H1 (cell line): ENCODE results near the gene IER5. TPM values are rescaled to one million over a fixed set of nuclear protein-coding genes. Genes with fewer than 3 reads are reported as not detected.

Source experiments
- CTCF ChIA-PET: fragments of 300-600 bp; sonication (Branson Sonifier 250); formaldehyde crosslinking; loops from one replicate; lab custom pipeline; 2021; ENCODE audit not compliant: partially characterized antibody; lab: Charles Lee
- POLR2A ChIA-PET: fragments of 300-600 bp; sonication (Branson Sonifier 250); formaldehyde crosslinking; loops from one replicate; lab custom pipeline; 2021; ENCODE audit warnings: inconsistent platforms; ENCODE audit not compliant: partially characterized antibody; lab: Charles Lee
- DNase-seq, 2 experiments: peaks; one replicate each; pipeline versions ENCODE4 v3.0.0 to v3.0.0-alpha.2; 2010 to 2022; ENCODE audit warnings: low spot score in 2 of 2, low read depth in 1 of 2, mixed read lengths in 1 of 2
- FAIRE-seq: peaks from 2 replicates; lab custom pipeline; 2011; peaks lifted over from hg19 to GRCh38; lab: Jason Lieb, UNC
- H2AFZ ChIP-seq: 2 replicates; pipeline ENCODE4 v1.8.1; 2012; ENCODE audit warnings: low read length, inconsistent platforms
- H2AK5ac ChIP-seq: 2 replicates; pipeline ENCODE4 v1.6.1; 2013; ENCODE audit warnings: low read depth, low read length
- H2BK120ac ChIP-seq: replicated peaks from 2 replicates; pipeline ENCODE3; 2013; ENCODE audit warnings: low read depth, low read length, inconsistent platforms
- H2BK12ac ChIP-seq: 2 replicates; pipeline ENCODE4 v1.6.1; 2013; ENCODE audit warnings: low read depth, low read length
- H2BK15ac ChIP-seq: 2 replicates; pipeline ENCODE4 v1.6.1; 2013; ENCODE audit warnings: low read length
- H2BK20ac ChIP-seq: 2 replicates; pipeline ENCODE4 v1.6.1; 2013; ENCODE audit warnings: low read length
- H2BK5ac ChIP-seq: 2 replicates; pipeline ENCODE4 v1.6.1; 2013; ENCODE audit warnings: low read depth, low read length
- H3K14ac ChIP-seq: 2 replicates; pipeline ENCODE4 v1.6.1; 2013; ENCODE audit warnings: inconsistent platforms; ENCODE audit not compliant: insufficient read length
- H3K18ac ChIP-seq: 2 replicates; pipeline ENCODE4 v1.6.1; 2013; ENCODE audit warnings: low read length; ENCODE audit errors: extremely low read depth
- H3K23ac ChIP-seq: 2 replicates; pipeline ENCODE4 v1.6.1; 2013; ENCODE audit warnings: inconsistent platforms; ENCODE audit not compliant: insufficient read length
- H3K23me2 ChIP-seq: 2 replicates; pipeline ENCODE4 v1.6.1; 2013; ENCODE audit warnings: low read depth, low read length
- H3K27ac ChIP-seq: 2 replicates; pipeline ENCODE4 v1.6.1; 2011; ENCODE audit warnings: low read depth, low read length, inconsistent platforms
- H3K27me3 ChIP-seq, 4 experiments: replicated peaks in 1 of 4; 1 replicate in 1 of 4; 2 replicates in 3 of 4; pipeline versions ENCODE4 v1.6.1 to v1.8.1; 2011 to 2013; ENCODE audit warnings: low read length in 3 of 4, mild to moderate bottlenecking in 3 of 4, inconsistent platforms in 2 of 4, mixed read lengths in 2 of 4, moderate library complexity in 1 of 4; ENCODE audit not compliant: control insufficient read depth in 3 of 4, insufficient read depth in 3 of 4; ENCODE audit errors: extremely low read depth in 1 of 4
- H3K36me3 ChIP-seq, 4 experiments: 2 replicates each; pipeline versions ENCODE4 v1.6.1 to v1.8.1; 2011 to 2013; ENCODE audit warnings: mild to moderate bottlenecking in 4 of 4, low read length in 3 of 4, moderate library complexity in 2 of 4, control low read depth in 1 of 4, inconsistent platforms in 1 of 4; ENCODE audit not compliant: insufficient read depth in 4 of 4, control insufficient read depth in 2 of 4
- H3K4ac ChIP-seq: replicated peaks from 2 replicates; pipeline ENCODE3; 2013; ENCODE audit warnings: low read length, low read depth, mixed read lengths, inconsistent platforms; ENCODE audit not compliant: insufficient read length
- H3K4me1 ChIP-seq, 4 experiments: replicated peaks in 1 of 4; 1 replicate in 1 of 4; 2 replicates in 3 of 4; pipeline versions ENCODE4 v1.6.1 to v1.8.1; 2011 to 2013; ENCODE audit warnings: low read length in 3 of 4, inconsistent platforms in 2 of 4, mixed read lengths in 1 of 4; ENCODE audit not compliant: insufficient read depth in 4 of 4, control insufficient read depth in 3 of 4
- H3K4me2 ChIP-seq, 2 experiments: 2 replicates each; pipeline versions ENCODE4 v1.6.1 to v1.8.1; 2011 to 2013; ENCODE audit warnings: low read depth in 2 of 2, low read length in 2 of 2, control low read depth in 1 of 2, inconsistent platforms in 1 of 2, mild to moderate bottlenecking in 1 of 2; ENCODE audit not compliant: insufficient read depth in 1 of 2
- H3K4me3 ChIP-seq, 4 experiments: fragments of 200-600, 300-600 bp in 1 of 4; sonication (generic), shearing (Covaris generic), sonication (Bioruptor Twin) in 1 of 4; 2 replicates each; pipeline versions ENCODE4 v1.5.1 to v1.8.1; 2011 to 2016; ENCODE audit warnings: low read length in 4 of 4, low read depth in 3 of 4, control low read depth in 2 of 4, inconsistent platforms in 2 of 4, mild to moderate bottlenecking in 2 of 4, mixed read lengths in 1 of 4, moderate library complexity in 1 of 4; ENCODE audit not compliant: insufficient read depth in 2 of 4; ENCODE audit errors: extremely low read depth in 1 of 4
- H3K56ac ChIP-seq: replicated peaks from 2 replicates; pipeline ENCODE3; 2013; ENCODE audit warnings: low read depth, mild to moderate bottlenecking, mixed read lengths, low read length, inconsistent platforms; ENCODE audit not compliant: insufficient read length
- H3K79me1 ChIP-seq: 2 replicates; pipeline ENCODE4 v1.6.1; 2013; ENCODE audit warnings: low read depth, low read length, control low read depth
- H3K79me2 ChIP-seq, 2 experiments: 2 replicates each; pipeline versions ENCODE4 v1.6.1 to v1.8.1; 2012 to 2013; ENCODE audit warnings: low read length in 2 of 2, mild to moderate bottlenecking in 2 of 2, inconsistent platforms in 1 of 2; ENCODE audit not compliant: insufficient read depth in 2 of 2, control insufficient read depth in 1 of 2
- H3K9ac ChIP-seq, 4 experiments: replicated peaks in 1 of 4; 1 replicate in 1 of 4; 2 replicates in 3 of 4; pipeline versions ENCODE4 v1.6.1 to v1.8.1; 2011 to 2013; ENCODE audit warnings: low read depth in 3 of 4, low read length in 3 of 4, control low read depth in 2 of 4, mild to moderate bottlenecking in 2 of 4, moderate library complexity in 2 of 4, inconsistent platforms in 1 of 4; ENCODE audit errors: extremely low read depth in 1 of 4
- H3K9me3 ChIP-seq, 2 experiments: 2 replicates each; pipeline versions ENCODE4 v1.6.1 to v1.8.1; 2012 to 2013; ENCODE audit warnings: mild to moderate bottlenecking in 2 of 2, moderate library complexity in 2 of 2, control low read depth in 1 of 2, inconsistent platforms in 1 of 2, low read depth in 1 of 2, low read length in 1 of 2, mixed read lengths in 1 of 2; ENCODE audit not compliant: insufficient read depth in 2 of 2
- H4K20me1 ChIP-seq, 2 experiments: replicated peaks in 1 of 2; 2 replicates each; pipeline versions ENCODE3 to v1.8.1; 2011 to 2013; ENCODE audit warnings: inconsistent platforms in 2 of 2, low read length in 2 of 2, mild to moderate bottlenecking in 1 of 2; ENCODE audit not compliant: insufficient read depth in 2 of 2, control insufficient read depth in 1 of 2
- H4K5ac ChIP-seq: 2 replicates; pipeline ENCODE4 v1.6.1; 2013; ENCODE audit warnings: low read length, low read depth, mixed read lengths, inconsistent platforms; ENCODE audit not compliant: insufficient read length
- H4K8ac ChIP-seq: 2 replicates; pipeline ENCODE4 v1.8.0; 2013; ENCODE audit warnings: mild to moderate bottlenecking, moderate library complexity, low read length, inconsistent platforms; ENCODE audit not compliant: insufficient read depth; ENCODE audit errors: extremely low read depth
- H4K91ac ChIP-seq: replicated peaks from 2 replicates; pipeline ENCODE3; 2013; ENCODE audit warnings: low read length, mixed read lengths, inconsistent platforms; ENCODE audit not compliant: insufficient read length
- CTCF ChIP-seq, 3 experiments: IDR thresholded peaks; 1 replicate in 2 of 3; 2 replicates in 1 of 3; pipeline versions ENCODE4 v1.5.1 to v1.6.1; 2011; ENCODE audit warnings: low read length in 3 of 3, mild to moderate bottlenecking in 3 of 3, inconsistent platforms in 2 of 3, low read depth in 1 of 3, moderate library complexity in 1 of 3; ENCODE audit not compliant: insufficient read depth in 1 of 3; ENCODE audit errors: control extremely low read depth in 1 of 3
- POLR2A ChIP-seq, 2 experiments: IDR thresholded peaks; 1 replicate in 1 of 2; 2 replicates in 1 of 2; pipeline ENCODE4 v1.6.1; 2011; ENCODE audit warnings: low read depth in 2 of 2, low read length in 2 of 2, mild to moderate bottlenecking in 2 of 2; ENCODE audit errors: control extremely low read depth in 1 of 2
- RFX5 ChIP-seq: IDR thresholded peaks from 2 replicates; pipeline ENCODE4 v1.6.1; 2011; ENCODE audit warnings: low read depth, low read length, improper control_type of control experiment, borderline replicate concordance
- SIRT6 ChIP-seq: IDR thresholded peaks from one replicate; pipeline ENCODE4 v1.7.1; 2012; ENCODE audit warnings: low read length, inconsistent platforms
- TCF12 ChIP-seq: IDR thresholded peaks from 2 replicates; pipeline ENCODE4 v1.6.1; 2011; ENCODE audit warnings: low read depth, mild to moderate bottlenecking, low read length
- WGBS, 2 experiments: shearing (Covaris generic) in 1 of 2; methylation state at CpG; one replicate each; pipeline versions ENCODE4 v1.1.6 to v1.1.7; 2013 to 2015; ENCODE audit warnings: low lambda C conversion rate in 2 of 2, mixed read lengths in 2 of 2, inconsistent platforms in 1 of 2, low coverage in 1 of 2, missing lambda C conversion rate in 1 of 2; ENCODE audit not compliant: insufficient replicate concordance in 2 of 2, insufficient coverage in 1 of 2, insufficient read length in 1 of 2; ENCODE audit errors: extremely low coverage in 1 of 2, missing lambda C conversion rate in 1 of 2; 5-methylcytosine and 5-hydroxymethylcytosine counted together
- polyA plus RNA-seq, 7 experiments: library from polyadenylated mRNA; depleted of rRNA in 3 of 7; stranded (reverse) in 5 of 7; unstranded in 2 of 7; fragments of >200 nt in 5 of 7; fragments of 200-250 nt in 2 of 7; gene quantifications; 1 replicate in 5 of 7; 2 replicates in 1 of 7; 4 replicates in 1 of 7; pipeline versions ENCODE4 v1.2.1 to v1.2.3, GENCODE V29; 2011 to 2013; ENCODE audit warnings: missing spikeins in 2 of 7, mixed read lengths in 2 of 7
- total RNA-seq: library from RNA; stranded (reverse); fragmentation: NEBNext Ultra II Directional; extraction: Animal tissue kit (Norgen Biotek cat#: 25700); gene quantifications from 2 replicates; pipeline ENCODE4 v1.2.1, GENCODE V29; 2021

Gene IER5
- total and polyA plus RNA-seq, 2 of the 8 experiments (the other 6 are each of a cell fraction or from before 2014, with no cell fraction given), result 3.5 to 7.7 TPM

DNA sequence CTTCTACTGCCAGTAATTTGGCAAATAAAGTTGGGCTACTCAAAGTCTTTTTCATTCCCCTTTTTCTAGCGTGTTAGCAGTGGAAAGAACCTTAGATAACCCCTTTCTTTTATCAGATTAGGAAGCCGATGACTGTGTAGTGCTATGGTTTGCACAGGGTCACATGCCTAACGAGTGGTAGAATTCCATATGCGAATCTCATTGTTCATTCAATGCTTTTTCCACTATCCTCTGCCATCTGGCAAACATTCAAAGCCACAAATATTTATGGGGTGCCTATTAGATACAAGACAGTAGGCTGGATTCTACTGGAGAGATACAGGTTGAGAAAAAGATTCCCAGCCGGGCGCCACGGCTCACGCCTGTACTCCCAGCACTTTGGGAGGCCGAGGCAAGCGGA lies 14.9 kb upstream of the IER5 start:
- CTCF ChIA-PET, result no interaction called here
- no peak for TF ChIP-seq SIRT6
- no peak for TF ChIP-seq CTCF (IDR thresholded peaks at IDR 0.05; ENCODE audit: control extremely low read depth in 1 of 3, insufficient read depth in 1 of 3, low read depth in 1 of 3, low read length in 3 of 3)
- no peak for TF ChIP-seq RFX5
- TF ChIP-seq POLR2A (IDR thresholded peaks at IDR 0.05; ENCODE audit: control extremely low read depth in 1 of 2, low read depth in 2 of 2, low read length in 2 of 2), result no peak
- TF ChIP-seq TCF12, result no peak

More for the DNA sequence above, 14.9 kb upstream of the IER5 start:
- Histone ChIP-seq H2BK12ac (no peak overlapping the region), H2BK20ac (no peak overlapping the region), H3K79me2 (no peaks in the 10 kb centered on the region), H2AK5ac (no peak overlapping the region), H3K9me3 (no peaks in the 10 kb centered on the region), H3K36me3 (no peaks in the 10 kb centered on the region), H3K56ac (no peak overlapping the region), H2AFZ (no peak overlapping the region), H2BK15ac (no peak overlapping the region), H3K27ac (no peak overlapping the region), H2BK5ac (no peak overlapping the region), H3K23me2 (no peaks in the 10 kb centered on the region), H3K23ac (no peak overlapping the region), H4K20me1 (no peaks in the 10 kb centered on the region), H3K4me1 (peaks cover 0 to 3% (median 0%) of the 10 kb centered on the region in 4 experiments; a peak in 1 of 7 replicates), H4K5ac (no peak overlapping the region), H2BK120ac (no peak overlapping the region), H3K14ac (no peak overlapping the region), H3K9ac (no peak overlapping the region), H3K4me2 (no peak overlapping the region), H4K8ac (no peak overlapping the region), H3K18ac (no peak overlapping the region), H3K27me3 (no peaks in the 10 kb centered on the region), H3K4ac (no peak overlapping the region), H3K4me3 (no peak overlapping the region), H3K79me1 (no peaks in the 10 kb centered on the region), H4K91ac (no peak overlapping the region)
- no peak for FAIRE-seq
- no peak for DNase-seq
- WGBS, 2 experiments, result 81% methylated on average over 10 of the region's 10 CpGs; no CpG with 5 or more reads in 1 of the 2 experiments
- POLR2A ChIA-PET, result interaction anchor here (1.2 kb wide), 1 partner anchor 15 kb away, joined by 4 read pairs; no protein-coding TSS in a partner anchor
